Pancreas (tissue), 10 donors: ENCODE data around the gene SEMA4F. TPM values are rescaled to one million over a fixed set of nuclear protein-coding genes. Genes with fewer than 3 reads are reported as not detected.

Experiments
- ATAC-seq, 4 donors: fragments of 200-7000 bp; cut with Tn5 transposase; one replicate each; pipeline versions ENCODE4 v1.8.0 to v1.9.1; 2020; ENCODE audit warnings: mild to moderate bottlenecking in 4 of 4, moderate library complexity in 4 of 4
- DNase-seq, 6 donors: peaks; one replicate each; pipeline ENCODE4 v3.0.0-alpha.2; 2020
- FAIRE-seq: peaks from 2 replicates; lab custom pipeline; 2012; peaks lifted over from hg19 to GRCh38; lab: Jason Lieb, UNC
- H3K27ac ChIP-seq, 4 donors: fragments of 200-600 bp; sonication (generic); 1 replicate in 3 of 4; 2 replicates in 1 of 4; pipeline versions ENCODE4 v1.5.0 to v1.8.0; 2020
- H3K27me3 ChIP-seq, 4 donors: fragments of 200-600 bp; one replicate each; pipeline ENCODE4 v1.8.0; 2021
- H3K36me3 ChIP-seq, 3 donors: fragments of 200-600 bp; sonication (generic) in 1 of 3; one replicate each; pipeline versions ENCODE4 v1.5.0 to v1.8.0; 2020 to 2021
- H3K4me1 ChIP-seq, 3 donors: fragments of 200-600 bp; one replicate each; pipeline ENCODE4 v1.8.0; 2021
- H3K4me3 ChIP-seq, 4 donors: fragments of 200-600 bp; sonication (generic) in 2 of 4; one replicate each; pipeline versions ENCODE4 v1.5.0 to v1.8.0; 2020 to 2021
- H3K9me3 ChIP-seq, 4 donors: fragments of 200-600 bp; one replicate each; pipeline ENCODE4 v1.8.0; 2021
- WGBS, 2 donors: extraction: QIAGEN DNeasy Blood & Tissue Kit; methylation state at CpG; one replicate each; pipeline ENCODE4 v1.1.7; 2013; 5-methylcytosine and 5-hydroxymethylcytosine counted together
- intact Hi-C, 3 donors: fragments of 100-400 bp; cut with DNase I; formaldehyde crosslinking; loops; one replicate each; pipeline versions ENCODE4 v1.11.1 to v1.14.2; 2022
- polyA plus RNA-seq, 2 donors: library from polyadenylated mRNA; stranded (reverse); fragments of 200-250 nt; gene quantifications; one replicate each; pipeline ENCODE4 v1.2.3, GENCODE V29; 2013
- total RNA-seq, 6 donors: library from RNA; stranded (reverse); fragmentation: NEBNext Ultra II Directional in 4 of 6; extraction: Animal tissue kit (Norgen Biotek cat#: 25700) in 4 of 6; gene quantifications; one replicate each; pipeline versions ENCODE4 v1.2.1 to v1.2.4, GENCODE V29; 2021 to 2023
- TF ChIP-seq, protein P1 (sequence below), 4 donors: fragments of 200-600 bp; sonication (generic) in 3 of 4; IDR thresholded peaks; one replicate each; pipeline versions ENCODE4 v1.5.0 to v1.8.0; 2021; ENCODE audit warnings: antibody characterized with exemption in 4 of 4
- donor health status: healthy with polysubstance abuse.
- donor health status: DM: no; HTN: no; CAD: no; lungs with moderate emphysema.
- donor health status: DM: no; HTN: no; CAD: no.
- donor health status: control.
- donor health status: control.
- donor health status: Bipolar disorder and iron deficiency.
- donor health status: DM: yes; HTN: yes; CAD: no.
- donor health status: DM: no; HTN: no; CAD: no.
- donor health status: DM: no; HTN: no; CAD: no.
- donor health status: DM: yes; HTN: yes; CAD: no.

SEMA4F gene
- total and polyA plus RNA-seq, 8 donors = 1.9 to 5.9 (median 2.6) TPM

DNA sequence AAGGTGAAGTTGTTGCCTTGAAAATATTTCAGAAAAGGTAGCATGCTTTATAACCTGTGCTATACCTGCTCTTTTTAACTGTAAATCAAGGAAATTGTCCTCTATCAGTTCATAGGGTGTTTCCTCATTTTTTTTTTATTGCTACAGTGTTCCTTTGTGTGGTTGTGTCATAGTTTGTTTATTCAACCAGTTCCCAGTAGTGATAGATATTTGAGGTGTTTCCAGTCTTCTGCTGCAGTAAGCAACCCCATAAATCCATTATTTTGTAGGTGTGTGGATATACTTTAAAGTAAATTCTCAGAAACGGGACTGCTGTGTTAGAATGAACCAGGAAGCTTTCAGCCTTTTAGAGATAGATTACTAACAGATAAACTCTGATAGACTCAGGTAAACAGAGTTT, 39.6 kb downstream of the SEMA4F start:
- Histone ChIP-seq H3K27me3 (no peaks in the 10 kb centered on the region), H3K4me3 (no peak overlapping the region), H3K36me3 (no peaks in the 10 kb centered on the region), H3K9me3 (no peaks in the 10 kb centered on the region), H3K27ac (no peak overlapping the region), H3K4me1 (no peaks in the 10 kb centered on the region)
- DNase-seq (no peak), ATAC-seq (no peak), FAIRE-seq (no peak)
- 11 to 13% methylated on average over 1 of the region's 1 CpG for WGBS, 2 donors
- TF ChIP-seq, protein P1, sequence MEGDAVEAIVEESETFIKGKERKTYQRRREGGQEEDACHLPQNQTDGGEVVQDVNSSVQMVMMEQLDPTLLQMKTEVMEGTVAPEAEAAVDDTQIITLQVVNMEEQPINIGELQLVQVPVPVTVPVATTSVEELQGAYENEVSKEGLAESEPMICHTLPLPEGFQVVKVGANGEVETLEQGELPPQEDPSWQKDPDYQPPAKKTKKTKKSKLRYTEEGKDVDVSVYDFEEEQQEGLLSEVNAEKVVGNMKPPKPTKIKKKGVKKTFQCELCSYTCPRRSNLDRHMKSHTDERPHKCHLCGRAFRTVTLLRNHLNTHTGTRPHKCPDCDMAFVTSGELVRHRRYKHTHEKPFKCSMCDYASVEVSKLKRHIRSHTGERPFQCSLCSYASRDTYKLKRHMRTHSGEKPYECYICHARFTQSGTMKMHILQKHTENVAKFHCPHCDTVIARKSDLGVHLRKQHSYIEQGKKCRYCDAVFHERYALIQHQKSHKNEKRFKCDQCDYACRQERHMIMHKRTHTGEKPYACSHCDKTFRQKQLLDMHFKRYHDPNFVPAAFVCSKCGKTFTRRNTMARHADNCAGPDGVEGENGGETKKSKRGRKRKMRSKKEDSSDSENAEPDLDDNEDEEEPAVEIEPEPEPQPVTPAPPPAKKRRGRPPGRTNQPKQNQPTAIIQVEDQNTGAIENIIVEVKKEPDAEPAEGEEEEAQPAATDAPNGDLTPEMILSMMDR (IDR thresholded peaks at IDR 0.05) = no peak
- intact Hi-C loops = no loop called here

DNA sequence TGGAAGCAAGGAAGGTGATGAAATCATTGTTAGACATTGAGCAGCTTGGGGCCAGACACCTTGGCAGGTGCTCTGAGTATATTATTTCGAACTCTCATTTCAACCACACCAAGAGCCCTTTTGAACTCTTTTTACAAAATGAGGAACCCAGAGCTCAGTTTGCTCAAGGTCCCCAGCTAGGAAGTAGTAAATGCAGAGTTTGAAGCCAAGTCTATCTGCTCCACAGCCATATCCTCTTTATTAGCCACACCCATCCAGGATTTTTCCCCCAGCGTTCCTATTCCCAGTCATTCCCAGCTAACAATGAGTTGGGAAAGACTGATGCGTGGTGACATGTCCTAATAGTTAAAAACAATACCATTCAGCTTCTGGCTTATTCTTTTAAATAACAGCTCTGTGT, 40.2 kb downstream of the SEMA4F start:
- Histone ChIP-seq H3K4me3 (no peak overlapping the region), H3K27me3 (no peaks in the 10 kb centered on the region), H3K9me3 (no peaks in the 10 kb centered on the region), H3K4me1 (no peaks in the 10 kb centered on the region), H3K36me3 (no peaks in the 10 kb centered on the region), H3K27ac (no peak overlapping the region)
- TF ChIP-seq, protein P1 (IDR thresholded peaks at IDR 0.05) = no peak
- intact Hi-C loops = no loop called here
- DNase-seq (no peak), ATAC-seq (no peak), FAIRE-seq (no peak)
- WGBS, 2 donors = 55 to 63% methylated on average over 3 of the region's 3 CpGs

DNA sequence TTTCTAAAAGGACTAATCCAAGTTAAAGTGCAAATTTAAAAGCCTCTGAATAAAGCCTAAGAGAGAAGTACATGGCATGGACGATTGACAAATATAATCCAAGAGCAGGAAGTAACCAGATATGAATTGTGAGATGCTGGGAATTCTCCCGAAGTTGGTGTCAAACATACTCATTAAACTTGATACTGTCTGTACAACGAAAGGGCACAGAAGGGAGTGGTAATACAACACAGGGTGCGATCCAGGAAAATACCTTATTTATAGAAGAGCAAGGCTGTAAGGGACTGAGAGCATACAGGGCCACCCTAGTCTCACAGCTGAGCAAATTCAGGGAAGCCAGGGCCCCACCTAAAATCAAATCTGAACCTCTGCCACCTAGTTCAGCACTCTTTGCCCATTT, 41.6 kb downstream of the SEMA4F start:
- H3K9me3 ChIP-seq = no peaks in the 10 kb centered on the region
- no peak overlapping the region for H3K4me3 ChIP-seq
- H3K36me3 ChIP-seq = no peaks in the 10 kb centered on the region
- TF ChIP-seq, protein P1 (IDR thresholded peaks at IDR 0.05) = no peak
- ATAC-seq (no peak), FAIRE-seq (no peak), DNase-seq (no peak)
- no peaks in the 10 kb centered on the region for H3K4me1 ChIP-seq
- no peak overlapping the region for H3K27ac ChIP-seq
- intact Hi-C loops = no loop called here
- H3K27me3 ChIP-seq = no peaks in the 10 kb centered on the region
- 48 to 51% methylated on average over 4 of the region's 4 CpGs for WGBS, 2 donors

DNA sequence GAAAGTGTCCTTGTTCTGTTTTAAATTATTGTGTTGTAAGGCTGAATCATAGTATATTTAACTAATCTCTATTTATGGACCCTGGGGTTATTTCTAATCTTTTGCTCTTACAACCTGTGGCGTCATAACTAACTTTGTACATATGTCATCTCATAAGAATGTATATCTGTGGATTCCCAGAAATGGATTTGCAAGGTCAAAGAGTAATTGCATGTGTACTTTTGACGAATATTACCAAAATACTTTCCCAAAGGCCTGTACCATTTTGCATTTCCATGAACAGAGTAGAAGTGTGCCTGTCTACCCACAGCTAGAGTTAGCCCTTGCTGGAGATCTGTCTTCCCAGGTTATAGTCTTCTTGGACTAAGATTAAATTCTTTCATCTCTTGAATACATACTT, 42.8 kb downstream of the SEMA4F start:
- no peaks in the 10 kb centered on the region for H3K4me1 ChIP-seq
- no peaks in the 10 kb centered on the region for H3K27me3 ChIP-seq
- H3K9me3 ChIP-seq = no peaks in the 10 kb centered on the region
- FAIRE-seq = no peak
- H3K4me3 ChIP-seq = no peak overlapping the region
- ATAC-seq = no peak
- H3K36me3 ChIP-seq = no peaks in the 10 kb centered on the region
- intact Hi-C loops = no loop called here
- WGBS, 2 donors = 62 to 70% methylated on average over 2 of the region's 2 CpGs
- H3K27ac ChIP-seq = no peak overlapping the region
- TF ChIP-seq, protein P1 (IDR thresholded peaks at IDR 0.05) = no peak
- DNase-seq = no peak

DNA sequence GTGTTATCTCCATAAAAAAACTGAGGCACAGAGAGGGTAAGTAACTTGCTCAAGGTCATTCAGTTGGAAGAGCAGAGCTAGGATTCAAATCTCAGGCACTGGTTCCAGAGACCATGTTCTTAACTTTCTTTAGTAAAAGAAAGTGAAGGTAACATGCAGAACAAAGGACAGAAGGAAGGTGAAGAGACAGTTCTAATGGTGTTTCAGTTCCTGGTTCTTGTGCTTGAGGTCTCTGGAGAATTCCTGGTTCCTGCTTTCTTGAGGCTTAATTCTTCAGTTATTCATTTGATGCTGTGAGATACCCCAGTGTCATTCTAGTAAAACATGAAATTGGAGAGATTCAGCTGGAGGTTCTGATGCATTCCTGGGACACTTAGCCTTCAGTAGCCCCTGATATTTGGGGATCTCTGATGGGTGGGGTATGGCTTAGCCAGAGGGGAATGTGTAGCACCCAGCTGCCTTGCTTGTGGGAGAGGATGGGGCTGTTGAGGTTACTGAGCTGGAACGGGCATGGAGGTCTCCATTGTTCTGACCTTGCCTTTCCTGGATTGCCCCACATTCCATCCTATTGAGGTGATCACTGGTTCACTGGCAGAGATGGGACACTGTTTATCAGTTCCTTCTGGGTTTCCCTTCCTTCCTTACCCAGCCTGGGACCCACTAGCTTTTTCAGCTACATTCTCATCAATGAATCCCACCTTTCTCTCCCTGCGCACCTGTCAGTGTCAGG, 46.8 kb downstream of the SEMA4F start:
- no peaks in the 10 kb centered on the region for H3K36me3 ChIP-seq
- 56 to 59% methylated on average over 2 of the region's 2 CpGs for WGBS, 2 donors
- no peak overlapping the region for H3K4me3 ChIP-seq
- FAIRE-seq (no peak), DNase-seq (no peak), ATAC-seq (no peak)
- no peaks in the 10 kb centered on the region for H3K27me3 ChIP-seq
- no peaks in the 10 kb centered on the region for H3K4me1 ChIP-seq
- TF ChIP-seq, protein P1 (IDR thresholded peaks at IDR 0.05) = no peak
- no peak overlapping the region for H3K27ac ChIP-seq
- H3K9me3 ChIP-seq = no peaks in the 10 kb centered on the region
- intact Hi-C loops = no loop called here
